ENCODE data around the gene TMOD3. TPM values are rescaled to one million over a fixed set of nuclear protein-coding genes. Genes with fewer than 3 reads are reported as not detected.

Gene TMOD3
- total RNA-seq, 1 donor from 2014 or later: 29.2 TPM

GRCh38 chr15:51809457-51809856 lies 20.0 kb upstream of the TMOD3 start:
- no peak for TF ChIP-seq CTCF (IDR thresholded peaks at IDR 0.05; ENCODE audit: partially characterized antibody, unreplicated experiment)

GRCh38 chr15:51812598-51812997 lies 16.9 kb upstream of the TMOD3 start:
- Mint-ChIP-seq H3K9me3 (ENCODE audit: unreplicated experiment) (no peaks in the 10 kb centered on the region), H3K27me3 (ENCODE audit: unreplicated experiment) (no peaks in the 10 kb centered on the region), H3K27ac (ENCODE audit: unreplicated experiment) (no peak overlapping the region), H3K4me3 (ENCODE audit: unreplicated experiment) (no peak overlapping the region), H3K36me3 (ENCODE audit: unreplicated experiment) (no peaks in the 10 kb centered on the region), H3K4me1 (ENCODE audit: low read depth, unreplicated experiment) (no peaks in the 10 kb centered on the region)
- TF ChIP-seq CTCF (IDR thresholded peaks at IDR 0.05; ENCODE audit: partially characterized antibody, unreplicated experiment): no peak
- DNase-seq: no peak

More at GRCh38 chr15:51809457-51809856, 20.0 kb upstream of the TMOD3 start:
- Mint-ChIP-seq H3K27ac (ENCODE audit: unreplicated experiment) (no peak overlapping the region), H3K4me3 (ENCODE audit: unreplicated experiment) (no peak overlapping the region), H3K9me3 (ENCODE audit: unreplicated experiment) (no peaks in the 10 kb centered on the region), H3K36me3 (ENCODE audit: unreplicated experiment) (peaks cover 13% of the 10 kb centered on the region), H3K27me3 (ENCODE audit: unreplicated experiment) (peaks cover 5% of the 10 kb centered on the region), H3K4me1 (ENCODE audit: low read depth, unreplicated experiment) (no peaks in the 10 kb centered on the region)
- DNase-seq: no peak

- Mint-ChIP-seq H3K4me1 (ENCODE audit: low read depth, unreplicated experiment) (no peaks in the 10 kb centered on the region), H3K9me3 (ENCODE audit: unreplicated experiment) (no peaks in the 10 kb centered on the region), H3K27ac (ENCODE audit: unreplicated experiment) (no peak overlapping the region), H3K27me3 (ENCODE audit: unreplicated experiment) (peaks cover 1% of the 10 kb centered on the region), H3K36me3 (ENCODE audit: unreplicated experiment) (peaks cover 9% of the 10 kb centered on the region), H3K4me3 (ENCODE audit: unreplicated experiment) (no peak overlapping the region)
- no peak for DNase-seq
- no peak for TF ChIP-seq CTCF (IDR thresholded peaks at IDR 0.05; ENCODE audit: partially characterized antibody, unreplicated experiment)
Observed at GRCh38 chr15:51814606-51815005, 14.8 kb upstream of the TMOD3 start.

GRCh38 chr15:51816611-51817010 lies 12.8 kb upstream of the TMOD3 start:
- Mint-ChIP-seq H3K4me3 (ENCODE audit: unreplicated experiment) (no peak overlapping the region), H3K9me3 (ENCODE audit: unreplicated experiment) (peaks cover 4% of the 10 kb centered on the region), H3K27me3 (ENCODE audit: unreplicated experiment) (peaks cover 1% of the 10 kb centered on the region), H3K27ac (ENCODE audit: unreplicated experiment) (no peak overlapping the region), H3K4me1 (ENCODE audit: low read depth, unreplicated experiment) (no peaks in the 10 kb centered on the region), H3K36me3 (ENCODE audit: unreplicated experiment) (peaks cover 24% of the 10 kb centered on the region)
- no peak for TF ChIP-seq CTCF (IDR thresholded peaks at IDR 0.05; ENCODE audit: partially characterized antibody, unreplicated experiment)
- no peak for DNase-seq

GRCh38 chr15:51818150-51818549 lies 11.3 kb upstream of the TMOD3 start:
- TF ChIP-seq CTCF (IDR thresholded peaks at IDR 0.05; ENCODE audit: partially characterized antibody, unreplicated experiment): no peak
- no peak for DNase-seq
- peaks cover 4% of the 10 kb centered on the region for H3K9me3 Mint-ChIP-seq (ENCODE audit: unreplicated experiment)
- peaks cover 1% of the 10 kb centered on the region for H3K27me3 Mint-ChIP-seq (ENCODE audit: unreplicated experiment)
- H3K4me1 Mint-ChIP-seq (ENCODE audit: low read depth, unreplicated experiment): no peaks in the 10 kb centered on the region
- no peak overlapping the region for H3K4me3 Mint-ChIP-seq (ENCODE audit: unreplicated experiment)
- H3K36me3 Mint-ChIP-seq (ENCODE audit: unreplicated experiment): peaks cover 25% of the 10 kb centered on the region
- no peak overlapping the region for H3K27ac Mint-ChIP-seq (ENCODE audit: unreplicated experiment)
